Psoas muscle (tissue), 8 donors: ENCODE measurements around the gene SLAIN2. TPM values are rescaled to one million over a fixed set of nuclear protein-coding genes. Genes with fewer than 3 reads are reported as not detected.
A peak's percentile ranks its signal among the peaks of the same experiment; 100 is the strongest.

Experiments used
- ATAC-seq, 4 donors: fragments of 200-7000 bp; cut with Tn5 transposase; one replicate each; pipeline ENCODE4 v1.9.1; 2020; ENCODE audit warnings: moderate library complexity in 3 of 4, mild to moderate bottlenecking in 2 of 4
- DNase-seq, 2 donors: peaks; one replicate each; pipeline ENCODE4 v3.0.0-alpha.2; 2020
- H3K27ac ChIP-seq: fragments of 200-600 bp; one replicate; pipeline ENCODE4 v1.8.0; 2022
- H3K27me3 ChIP-seq, 3 donors: fragments of 200-600 bp in 1 of 3; one replicate each; pipeline versions ENCODE4 v1.6.1 to v1.8.0; 2013 to 2022; ENCODE audit warnings: low read length in 2 of 3, mild to moderate bottlenecking in 2 of 3, moderate library complexity in 1 of 3; ENCODE audit not compliant: insufficient read depth in 3 of 3
- H3K36me3 ChIP-seq, 2 donors: fragments of 200-600 bp in 1 of 2; one replicate each; pipeline versions ENCODE4 v1.6.1 to v1.8.0; 2013 to 2022; ENCODE audit warnings: low read depth in 1 of 2, mild to moderate bottlenecking in 1 of 2, moderate library complexity in 1 of 2; ENCODE audit not compliant: insufficient read depth in 1 of 2
- H3K4me1 ChIP-seq: fragments of 200-600 bp; one replicate; pipeline ENCODE4 v1.8.0; 2022
- H3K4me3 ChIP-seq: fragments of 200-600 bp; one replicate; pipeline ENCODE4 v1.8.0; 2022; ENCODE audit warnings: mild to moderate bottlenecking
- H3K9me3 ChIP-seq: fragments of 200-600 bp; one replicate; pipeline ENCODE4 v1.8.0; 2022
- WGBS, 3 donors: extraction: QIAGEN DNeasy Blood & Tissue Kit; methylation state at CpG; one replicate each; pipeline versions ENCODE4 v1.1.6 to v1.1.7; 2013; 5-methylcytosine and 5-hydroxymethylcytosine counted together
- intact Hi-C, 2 donors: fragments of 100-400 bp; cut with DNase I; formaldehyde crosslinking; loops; one replicate each; pipeline versions ENCODE4 v1.11.0 to v1.14.2; 2022
- polyA plus RNA-seq, 3 donors: library from polyadenylated mRNA; stranded (reverse); fragments of 200-250 nt; gene quantifications; one replicate each; pipeline ENCODE4 v1.2.3, GENCODE V29; 2013
- total RNA-seq, 4 donors: library from RNA; stranded (reverse); fragmentation: NEBNext Ultra II Directional in 2 of 4; extraction: Animal tissue kit (Norgen Biotek cat#: 25700) in 2 of 4; gene quantifications; one replicate each; pipeline versions ENCODE4 v1.2.1 to v1.2.4, GENCODE V29; 2021 to 2023
- TF ChIP-seq, protein P1 (sequence below): fragments of 200-600 bp; IDR thresholded peaks from one replicate; pipeline ENCODE4 v1.8.0; 2022; ENCODE audit warnings: antibody characterized with exemption
- donor health status: healthy with polysubstance abuse.
- donor health status: DM: no; HTN: no; CAD: no; lungs with moderate emphysema.
- donor health status: Bipolar disorder and iron deficiency.
- donor health status: healthy.
- donor health status: DM: yes; HTN: yes; CAD: no.
- donor health status: DM: no; HTN: no; CAD: no.
- donor health status: DM: no; HTN: no; CAD: no.
- donor health status: DM: yes; HTN: yes; CAD: no.

SLAIN2 gene
- total and polyA plus RNA-seq, 7 donors: 69.5 to 204 (median 180) TPM

DNA sequence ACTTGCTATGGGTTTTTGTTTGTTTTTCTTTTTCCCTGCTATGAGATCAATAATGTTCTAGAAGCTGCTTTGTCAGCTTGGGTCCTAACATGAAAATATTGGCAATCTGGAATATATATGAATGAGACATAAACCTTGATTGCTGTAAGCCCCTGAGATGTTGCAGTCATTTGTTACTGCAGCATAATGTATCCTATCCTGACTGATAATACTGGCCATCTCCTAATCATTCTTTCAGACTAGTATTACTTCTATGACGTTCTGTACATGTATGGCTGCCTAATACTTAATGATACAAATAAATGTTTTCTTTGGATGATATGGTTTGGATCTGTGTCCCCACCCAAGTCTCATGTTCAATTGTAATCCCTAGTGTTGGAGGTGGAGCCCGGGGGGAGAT, 19.3 kb upstream of the SLAIN2 start:
- WGBS, 3 donors: 89 to 97% (median 91%) methylated on average over 2 of the region's 2 CpGs
- Histone ChIP-seq H3K4me1 (no peaks in the 10 kb centered on the region), H3K4me3 (no peak overlapping the region), H3K27ac (no peak overlapping the region), H3K27me3 (no peaks in the 10 kb centered on the region), H3K9me3 (no peaks in the 10 kb centered on the region), H3K36me3 (no peaks in the 10 kb centered on the region)
- ATAC-seq (no peak), DNase-seq (no peak)
- intact Hi-C loops: loop anchor here in 1 of 2 donors (10.0 kb wide), 1 partner anchor 163 kb away; the partner anchor contains the start of gene SLC10A4
- TF ChIP-seq, protein P1, sequence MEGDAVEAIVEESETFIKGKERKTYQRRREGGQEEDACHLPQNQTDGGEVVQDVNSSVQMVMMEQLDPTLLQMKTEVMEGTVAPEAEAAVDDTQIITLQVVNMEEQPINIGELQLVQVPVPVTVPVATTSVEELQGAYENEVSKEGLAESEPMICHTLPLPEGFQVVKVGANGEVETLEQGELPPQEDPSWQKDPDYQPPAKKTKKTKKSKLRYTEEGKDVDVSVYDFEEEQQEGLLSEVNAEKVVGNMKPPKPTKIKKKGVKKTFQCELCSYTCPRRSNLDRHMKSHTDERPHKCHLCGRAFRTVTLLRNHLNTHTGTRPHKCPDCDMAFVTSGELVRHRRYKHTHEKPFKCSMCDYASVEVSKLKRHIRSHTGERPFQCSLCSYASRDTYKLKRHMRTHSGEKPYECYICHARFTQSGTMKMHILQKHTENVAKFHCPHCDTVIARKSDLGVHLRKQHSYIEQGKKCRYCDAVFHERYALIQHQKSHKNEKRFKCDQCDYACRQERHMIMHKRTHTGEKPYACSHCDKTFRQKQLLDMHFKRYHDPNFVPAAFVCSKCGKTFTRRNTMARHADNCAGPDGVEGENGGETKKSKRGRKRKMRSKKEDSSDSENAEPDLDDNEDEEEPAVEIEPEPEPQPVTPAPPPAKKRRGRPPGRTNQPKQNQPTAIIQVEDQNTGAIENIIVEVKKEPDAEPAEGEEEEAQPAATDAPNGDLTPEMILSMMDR: no peak

GRCh38 chr4:48324281-48324680, 17.0 kb upstream of the SLAIN2 start:
- Histone ChIP-seq H3K36me3 (no peaks in the 10 kb centered on the region), H3K9me3 (no peaks in the 10 kb centered on the region), H3K4me3 (no peak overlapping the region), H3K27ac (no peak overlapping the region), H3K4me1 (peaks cover 5% of the 10 kb centered on the region), H3K27me3 (no peaks in the 10 kb centered on the region)
- WGBS, 3 donors: 62 to 85% (median 77%) methylated on average over 2 of the region's 2 CpGs
- TF ChIP-seq, protein P1: no peak
- ATAC-seq: no peak
- no peak for DNase-seq
- intact Hi-C loops: loop anchor here in 1 of 2 donors (10.0 kb wide), 1 partner anchor 161 kb away; the partner anchor contains the start of gene SLC10A4

- WGBS, 3 donors: 33 to 97% (median 39%) methylated on average over 1 of the region's 1 CpG
- no peaks in the 10 kb centered on the region for H3K36me3 ChIP-seq
- no peak for DNase-seq
- peak overlapping the region; percentile 98 for H3K27ac ChIP-seq
- TF ChIP-seq, protein P1: no peak
- intact Hi-C loops: loop anchor here in 1 of 2 donors (10.0 kb wide), 1 partner anchor 156 kb away; the partner anchor contains the start of gene SLC10A4
- H3K27me3 ChIP-seq: no peaks in the 10 kb centered on the region
- H3K9me3 ChIP-seq: no peaks in the 10 kb centered on the region
- H3K4me1 ChIP-seq: peaks cover 42% of the 10 kb centered on the region
- no peak for ATAC-seq
- H3K4me3 ChIP-seq: no peak overlapping the region
Measured at GRCh38 chr4:48329193-48329592, 12.1 kb upstream of the SLAIN2 start.

GRCh38 chr4:48329976-48330375, 11.4 kb upstream of the SLAIN2 start:
- peak overlapping the region; percentile 98 for H3K27ac ChIP-seq
- DNase-seq: no peak
- no peaks in the 10 kb centered on the region for H3K27me3 ChIP-seq
- no peaks in the 10 kb centered on the region for H3K36me3 ChIP-seq
- TF ChIP-seq, protein P1: no peak
- H3K4me3 ChIP-seq: no peak overlapping the region
- H3K4me1 ChIP-seq: peaks cover 50% of the 10 kb centered on the region
- ATAC-seq: peak in 2 of 4 donors; percentile 39 to 62
- intact Hi-C loops: loop anchor here in 1 of 2 donors (10.0 kb wide), 1 partner anchor 155 kb away; the partner anchor contains the start of gene SLC10A4
- H3K9me3 ChIP-seq: no peaks in the 10 kb centered on the region
